Stimulated activated CD4-positive, alpha-beta T cell treated with anti-CD3 and anti-CD28 coated beads, TNF-alpha, amount 100 ng/mL, for 24 hours (primary cell): ENCODE measurements around the gene HMGN1.

Source experiments
- DNase-seq, 3 experiments: peaks; one replicate each; pipeline ENCODE4 v3.0.0-alpha.2; 2020; ENCODE audit warnings: low read depth in 3 of 3

HMGN1 gene

DNA sequence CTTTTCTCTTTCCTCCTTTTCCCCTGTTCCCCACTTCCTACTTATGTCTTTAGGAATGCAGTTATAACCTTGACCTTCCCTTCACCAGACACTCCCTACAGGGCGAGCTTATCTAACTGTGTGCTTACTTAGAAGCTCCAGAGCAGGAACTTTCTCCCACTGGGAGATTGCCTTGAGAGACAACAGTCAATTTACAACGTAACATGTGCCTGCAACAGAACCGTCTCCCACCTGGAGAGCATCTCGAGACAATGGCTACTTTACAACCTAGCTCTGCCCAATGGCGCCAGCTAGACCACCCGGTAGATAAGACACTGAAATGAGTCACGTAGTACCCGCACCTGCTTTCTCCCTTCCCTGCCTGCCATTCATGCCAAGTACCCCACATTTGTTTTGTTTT is 16.7 kb downstream of the HMGN1 start:
- no peak for DNase-seq

DNA sequence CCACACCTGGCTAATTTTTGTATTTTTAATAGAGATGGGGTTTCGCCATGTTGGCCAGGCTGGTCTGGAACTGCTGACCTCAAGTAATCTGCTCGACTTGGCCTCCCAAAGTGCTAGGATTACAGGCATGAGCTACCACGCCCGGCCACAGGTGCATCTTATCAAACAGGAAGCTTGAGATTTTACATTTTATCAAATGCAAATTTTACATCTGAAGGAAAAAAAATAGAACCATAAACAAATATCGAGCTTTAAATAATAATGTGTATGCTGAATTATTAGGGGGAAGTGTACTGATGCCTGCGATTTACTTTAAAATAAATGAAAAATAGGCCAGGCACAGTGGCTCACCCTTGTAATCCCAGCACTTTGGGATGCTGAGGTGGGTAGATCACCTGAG is 18.9 kb downstream of the HMGN1 start:
- DNase-seq: no peak

DNA sequence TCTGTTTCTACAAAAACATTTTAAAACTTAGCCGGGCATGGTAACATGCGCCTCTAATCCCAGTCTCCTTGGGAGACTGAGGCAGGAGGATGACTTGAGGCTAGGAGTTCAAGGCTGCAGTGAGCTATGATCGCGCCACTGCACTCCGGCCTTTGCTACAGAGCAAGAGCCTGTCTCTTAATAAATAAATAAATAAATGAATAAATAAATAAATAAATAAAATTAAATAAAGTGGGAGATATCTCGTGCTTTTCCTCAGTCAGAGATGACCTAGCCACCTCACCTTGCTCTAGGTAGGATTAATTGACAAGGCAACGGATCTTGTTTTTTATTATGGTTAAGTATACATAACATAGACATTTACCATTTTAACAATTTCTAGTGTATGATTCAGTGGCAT is 21.2 kb downstream of the HMGN1 start:
- no peak for DNase-seq

DNA sequence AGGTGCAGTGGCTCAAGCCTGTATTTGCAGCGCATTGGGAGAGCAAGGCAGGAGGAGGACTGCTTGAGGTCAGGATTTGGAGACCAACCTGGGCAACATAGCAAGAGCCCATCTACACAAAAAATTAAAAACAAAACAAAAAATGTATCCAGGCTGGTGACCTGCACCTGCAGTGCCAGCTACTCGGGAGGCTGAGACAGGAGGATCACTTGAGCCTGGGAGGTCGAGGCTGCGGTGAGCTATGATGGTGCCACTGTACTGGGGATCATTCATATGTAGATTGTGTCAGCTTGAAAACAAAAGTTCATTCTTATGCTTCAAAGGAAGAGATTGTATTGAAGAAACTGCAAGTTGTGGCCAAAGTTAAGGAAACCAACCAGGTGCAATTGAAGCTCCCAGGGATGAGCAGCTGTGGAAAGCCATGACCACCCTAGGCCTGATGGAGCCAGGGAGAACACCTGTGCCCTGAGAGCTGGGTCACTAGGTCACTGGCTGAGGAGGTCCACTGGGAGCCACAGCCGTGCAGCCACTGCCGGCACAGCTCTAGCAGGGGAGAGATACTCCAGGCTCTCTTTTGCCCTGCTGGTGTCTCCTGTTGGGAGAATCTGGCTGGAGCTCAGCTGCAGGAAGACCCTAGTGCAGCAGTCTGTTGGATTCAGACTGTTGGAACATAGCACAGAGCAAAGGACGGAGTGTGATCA is 22.1 kb downstream of the HMGN1 start:
- no peak for DNase-seq

DNA sequence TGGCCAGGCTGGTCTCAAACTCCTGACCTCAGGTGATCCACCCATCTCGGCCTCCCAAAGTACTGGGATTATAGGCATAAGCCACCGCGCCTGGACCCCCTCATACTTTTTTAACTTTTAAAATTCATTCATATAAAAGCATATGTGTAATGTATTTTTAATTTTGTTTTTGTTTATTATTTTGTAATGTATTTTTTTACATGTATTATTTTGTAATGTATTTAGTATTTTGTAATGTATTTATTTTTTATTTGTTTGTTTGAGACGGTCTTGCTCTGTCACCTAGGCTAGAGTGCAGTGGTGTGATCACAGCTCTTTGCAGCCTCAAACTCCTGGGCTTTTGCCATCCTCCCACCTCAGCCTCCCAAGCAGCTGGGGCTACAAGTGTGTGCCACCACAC is 23.4 kb downstream of the HMGN1 start:
- DNase-seq: no peak

DNA sequence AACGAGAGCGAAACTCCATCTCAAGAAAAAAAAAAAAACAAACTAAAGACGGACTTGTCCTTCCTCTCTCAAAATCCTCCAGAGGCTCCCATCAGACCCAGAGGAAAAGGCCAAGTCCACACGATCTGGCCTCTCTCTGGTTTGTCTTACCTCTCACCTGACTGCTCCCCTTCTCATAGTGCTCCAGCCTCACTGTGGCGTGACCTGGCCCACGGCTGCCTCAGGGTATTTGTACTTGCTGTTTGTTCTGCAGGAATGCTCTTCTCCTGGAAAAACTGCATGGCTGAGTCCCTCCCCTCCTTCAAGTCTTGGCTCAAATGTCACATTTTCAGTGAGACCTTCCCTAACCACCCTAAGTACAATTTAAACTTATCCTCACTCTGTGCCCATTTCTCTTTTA is 27.5 kb downstream of the HMGN1 start:
- no peak for DNase-seq

DNA sequence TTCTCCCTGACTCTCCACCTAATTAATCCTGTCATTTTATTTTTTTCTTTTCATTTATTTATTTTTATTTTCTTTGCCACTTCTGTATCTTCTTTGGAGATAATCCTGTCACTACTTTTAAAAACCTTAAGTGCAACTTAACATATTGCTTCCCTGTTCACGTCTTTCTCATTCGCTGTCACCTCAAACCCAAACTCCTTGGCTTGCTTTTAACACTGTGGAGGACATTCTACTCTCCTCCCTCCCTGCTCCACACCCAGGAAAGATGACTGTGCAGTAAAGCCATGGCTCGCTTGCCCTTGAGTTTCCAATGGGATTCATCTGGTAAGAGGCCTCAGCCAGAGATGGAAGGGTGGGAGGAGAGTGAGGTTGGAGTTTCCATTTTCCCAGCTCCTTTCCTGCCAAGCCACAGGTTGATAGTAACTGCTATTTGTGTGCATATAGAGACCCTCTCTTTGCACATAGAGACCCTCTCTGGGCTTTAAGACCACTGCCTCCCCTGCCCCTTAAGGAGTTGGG is 29.0 kb downstream of the HMGN1 start:
- DNase-seq: no peak

DNA sequence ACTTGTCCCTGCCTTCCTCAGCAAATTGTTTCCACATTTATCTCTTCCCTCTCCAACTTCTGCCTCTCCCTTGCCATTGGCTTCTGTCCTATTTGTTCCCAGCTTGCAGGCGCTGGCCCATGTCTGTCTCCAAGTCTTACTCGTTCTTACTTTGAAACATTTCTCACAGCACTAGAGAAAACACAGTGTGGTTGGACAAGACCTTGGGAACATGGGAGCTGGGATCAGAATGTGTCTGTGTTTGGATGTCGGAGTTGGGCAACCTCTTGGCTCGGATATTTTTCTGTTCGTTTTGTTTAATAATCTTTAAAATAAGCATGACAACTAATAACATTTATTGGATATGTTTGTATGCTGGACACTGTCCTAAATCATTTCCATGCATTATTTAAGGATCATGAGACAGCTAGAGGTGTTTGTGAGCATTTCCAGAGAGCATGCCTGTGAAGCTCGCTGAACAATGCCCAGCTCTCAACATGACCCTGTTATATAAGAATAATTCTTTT is 29.6 kb downstream of the HMGN1 start:
- no peak for DNase-seq

DNA sequence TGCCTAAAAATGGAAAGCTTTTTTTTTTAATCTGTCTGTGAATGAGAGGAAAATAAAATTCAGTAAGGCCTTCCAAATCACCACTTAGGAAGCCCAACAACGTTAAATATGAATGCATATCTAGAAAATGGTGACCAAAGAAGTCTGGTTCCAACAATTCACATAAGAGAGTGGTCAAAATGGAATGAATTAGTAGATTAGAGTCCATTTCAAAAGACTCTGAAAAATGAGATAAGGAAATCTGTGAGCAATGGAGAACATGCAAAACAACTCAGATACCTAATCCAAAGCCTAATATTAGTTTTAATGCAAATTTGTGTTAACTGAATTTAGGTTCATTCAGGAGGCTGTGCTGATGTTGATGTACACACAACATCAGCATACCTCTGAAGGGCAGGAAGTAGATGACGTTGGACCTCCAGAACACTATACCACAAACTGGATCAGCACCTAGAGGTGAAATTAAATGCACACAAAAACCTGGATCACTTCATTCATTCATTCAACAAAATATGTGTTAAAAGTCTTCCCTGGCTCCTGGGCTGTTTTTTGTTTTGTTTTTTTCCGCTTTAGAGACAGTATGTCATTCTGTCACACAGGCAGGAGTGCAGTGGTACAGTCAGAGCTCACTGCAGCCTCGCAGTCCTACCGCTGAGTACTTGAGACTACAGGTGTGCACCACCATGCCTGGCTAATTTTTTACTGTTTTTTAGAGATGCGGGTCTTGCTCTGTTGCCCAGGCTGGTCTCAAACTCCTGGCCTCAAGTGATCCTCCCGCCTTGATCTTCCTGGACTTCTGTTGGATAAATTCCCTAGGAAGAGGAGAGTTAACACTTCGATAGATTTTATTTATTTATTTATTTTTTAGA is 30.6 kb downstream of the HMGN1 start:
- DNase-seq: no peak

DNA sequence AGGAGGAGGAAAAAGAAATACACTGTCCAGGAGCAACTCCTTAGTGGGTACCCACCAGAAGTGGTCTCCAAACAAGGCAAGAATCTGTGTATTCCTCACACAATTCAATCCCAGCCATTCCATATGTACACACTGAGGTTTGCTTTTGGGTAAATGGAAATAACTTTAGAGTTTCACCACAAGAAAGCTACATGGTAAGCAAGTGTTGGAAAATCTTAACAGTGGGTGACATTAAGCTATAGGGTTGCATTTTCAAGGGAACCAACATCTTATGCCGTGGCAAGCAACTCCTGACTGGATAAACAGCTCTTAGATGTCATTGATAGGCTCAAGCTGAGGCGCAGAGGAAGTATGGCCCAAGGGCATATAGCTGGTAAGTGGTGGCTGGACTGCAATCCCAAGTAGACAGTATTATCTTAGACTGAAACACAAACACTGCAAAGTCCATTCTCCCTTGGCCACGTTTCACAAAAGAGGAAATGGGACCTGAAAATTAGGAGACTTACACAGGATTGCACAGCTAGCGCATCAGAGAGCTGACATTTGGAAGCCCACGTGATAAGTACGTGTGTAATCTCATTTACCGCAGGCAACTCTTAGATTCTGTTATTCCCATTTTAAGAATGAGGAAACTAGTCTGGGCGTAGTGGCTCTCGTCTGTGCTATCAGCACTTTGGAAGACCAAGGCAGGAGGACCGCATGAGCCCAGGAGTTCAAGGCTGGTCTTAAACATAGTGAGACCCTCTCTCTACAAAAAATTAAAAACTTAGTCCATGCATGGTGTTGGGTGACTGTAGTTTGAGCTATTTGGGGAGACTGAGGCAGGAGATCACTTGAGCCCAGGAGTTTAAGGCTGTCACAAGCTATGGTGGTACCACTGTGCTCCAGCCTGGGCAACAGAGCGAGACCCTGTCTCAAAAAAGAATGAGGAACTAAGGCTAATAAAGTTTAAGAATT is 31.5 kb downstream of the HMGN1 start:
- DNase-seq: no peak

DNA sequence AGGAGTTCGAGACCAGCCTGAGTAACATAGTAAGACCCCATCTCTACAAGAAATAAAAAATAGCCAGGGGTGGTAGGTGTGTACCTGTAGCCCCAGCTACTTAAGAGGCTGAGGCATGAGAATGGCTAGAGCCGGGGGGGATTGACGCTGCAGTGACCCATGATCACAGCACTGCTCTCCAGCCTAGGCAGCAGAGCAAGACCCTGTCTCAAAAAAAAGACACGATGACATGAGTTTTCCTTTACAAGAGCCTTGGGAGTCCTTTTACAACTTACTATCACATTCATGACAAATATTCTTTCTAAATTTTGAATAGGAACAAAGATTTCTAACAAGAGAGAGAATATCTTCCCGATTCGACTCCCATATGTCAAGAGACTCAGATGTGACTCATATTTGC is 32.2 kb downstream of the HMGN1 start:
- DNase-seq: no peak

DNA sequence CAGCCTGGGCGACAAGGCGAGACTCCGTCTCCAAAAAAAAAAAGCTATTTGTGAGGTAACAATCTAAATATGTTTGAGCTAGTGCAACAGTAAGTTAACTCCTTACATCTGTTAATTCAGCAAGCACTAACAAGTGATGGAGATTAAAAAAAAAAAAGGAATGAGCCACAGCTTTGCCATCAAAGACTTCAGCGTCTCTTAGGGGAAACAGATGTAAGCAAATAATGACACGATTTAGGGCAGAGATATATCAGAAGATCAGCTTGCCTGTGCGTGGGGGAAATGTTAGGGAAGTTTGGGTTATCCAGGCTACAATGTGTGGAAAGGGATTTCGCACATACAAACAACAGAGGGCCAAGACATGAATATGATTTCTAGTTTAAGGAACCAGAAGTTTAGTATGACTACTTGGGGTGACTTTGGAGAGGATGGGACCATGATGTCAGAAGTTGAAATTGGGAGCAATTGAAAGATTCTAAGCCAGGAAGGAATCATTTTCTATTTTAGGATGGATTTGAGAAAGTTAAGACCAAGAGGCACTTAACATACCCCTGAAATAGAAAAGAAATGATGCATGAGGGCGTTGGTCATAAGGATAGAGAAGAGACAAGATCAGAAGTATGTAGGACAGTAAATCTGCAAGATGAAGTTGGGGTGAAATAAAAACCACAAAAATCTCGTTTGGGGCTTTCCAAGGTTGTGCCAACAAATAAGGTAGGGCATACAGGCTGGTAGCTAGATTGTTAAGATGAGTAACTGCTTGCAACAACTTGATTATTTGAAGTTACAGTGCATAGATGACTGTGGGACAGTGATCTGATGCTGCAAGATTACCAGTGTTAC is 33.1 kb downstream of the HMGN1 start:
- no peak for DNase-seq

DNA sequence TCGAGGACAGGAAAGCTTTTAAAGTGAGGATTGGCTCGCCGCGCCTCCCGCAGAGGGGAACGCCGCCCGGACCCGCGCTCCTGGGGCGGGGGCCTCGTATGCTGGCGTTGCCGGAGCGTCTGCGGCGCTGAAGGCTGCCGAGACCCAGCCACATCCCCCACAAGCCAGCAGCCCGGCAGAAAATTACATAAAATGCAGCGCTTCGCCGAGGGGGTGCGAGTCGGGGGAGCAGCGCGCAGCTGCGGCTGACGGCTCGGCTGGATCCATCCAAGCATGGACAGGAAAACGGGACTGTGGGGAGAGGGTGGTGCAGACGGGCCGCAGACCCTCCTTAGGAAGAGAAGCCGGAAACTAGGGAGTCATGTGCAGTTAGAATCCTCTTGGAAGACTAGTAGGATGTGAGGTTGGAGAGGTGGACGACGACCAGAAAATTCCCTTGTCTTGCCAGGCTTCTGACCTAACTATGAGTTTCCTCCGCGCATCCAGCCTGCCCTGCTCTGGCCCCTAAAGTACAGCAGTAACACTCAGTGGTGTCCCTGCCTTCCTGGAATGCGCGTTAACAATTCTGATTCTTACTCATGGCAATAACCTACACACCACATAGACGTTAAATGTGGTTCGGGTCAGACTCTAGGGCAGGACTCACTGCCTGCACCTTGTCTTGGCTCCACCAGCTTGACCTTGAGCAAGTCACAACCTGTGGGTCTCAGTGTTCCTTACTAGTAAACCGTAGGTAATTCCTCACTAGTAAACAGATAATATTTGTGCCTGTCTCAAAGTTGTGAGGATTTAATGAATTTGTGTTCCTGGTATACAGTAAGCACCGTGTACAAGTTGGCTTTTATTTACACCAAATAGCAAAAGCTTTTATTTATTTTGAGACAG is 34.5 kb downstream of the HMGN1 start:
- peak in 2 of 3 experiments; percentile 6 to 38 for DNase-seq

DNA sequence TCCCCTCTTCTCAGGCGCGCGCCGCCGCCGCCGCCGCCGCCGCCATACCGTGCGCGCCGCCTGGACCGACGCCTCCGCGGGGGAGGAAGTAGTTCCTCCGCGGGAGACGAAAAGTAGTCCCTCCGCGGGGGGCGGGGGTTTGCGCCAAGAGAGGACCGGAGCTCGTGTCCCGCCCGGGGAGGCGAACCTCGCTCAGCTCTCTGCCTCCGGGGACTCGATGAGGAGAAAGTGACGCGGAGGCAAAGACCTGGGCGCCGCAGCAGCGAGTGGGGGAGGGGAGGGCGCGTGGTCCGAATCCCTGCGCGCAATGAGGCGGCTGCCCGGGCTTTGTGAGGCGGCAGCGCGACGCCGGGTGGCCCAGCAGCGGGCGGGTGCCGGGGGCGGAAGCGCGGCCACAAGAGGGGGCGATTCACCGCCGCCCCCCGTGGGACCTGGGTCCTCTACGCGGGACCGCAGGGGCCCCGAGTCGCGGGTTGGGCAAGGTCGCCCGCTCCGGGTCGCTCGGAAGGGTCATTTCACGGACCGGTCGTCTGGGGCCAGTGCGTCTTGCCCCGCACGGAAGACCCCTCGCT is 35.2 kb downstream of the HMGN1 start, which contains the start of gene BRWD1:
Gene BRWD1, minus strand, starts transcription at position 62 of the 572 bp plus-strand sequence. CDS start 141 bp downstream, outside the sequence.
- peak; percentile 62 to 71 (median 62) for DNase-seq

DNA sequence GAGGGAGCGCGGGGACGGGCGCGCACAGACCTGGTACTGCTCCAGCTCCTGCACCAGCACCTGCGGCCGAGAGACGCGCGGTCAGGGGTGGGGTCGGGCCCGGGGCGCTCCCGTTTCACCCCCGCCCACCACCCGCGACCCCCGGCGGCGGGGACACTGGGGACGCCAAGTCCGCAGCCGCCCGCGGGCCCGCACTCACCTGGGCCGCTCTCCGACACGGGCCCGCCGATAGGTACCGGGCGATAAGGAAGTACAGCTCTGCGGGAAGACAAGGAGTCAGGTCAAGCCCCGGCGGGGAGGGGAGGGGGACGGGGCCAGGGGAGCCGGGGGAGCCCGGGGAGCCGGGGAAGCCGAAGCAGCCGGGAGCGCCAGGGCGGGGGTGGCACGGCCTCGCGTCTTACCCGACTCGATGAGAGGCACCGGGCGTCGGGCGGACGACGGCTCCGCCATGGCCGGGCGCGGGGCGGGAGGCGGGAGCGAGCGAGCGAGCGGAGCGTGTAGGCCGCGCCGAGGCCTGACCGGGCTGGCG is 35.8 kb downstream of the HMGN1 start:
- DNase-seq: peak; percentile 4 to 31 (median 20)

DNA sequence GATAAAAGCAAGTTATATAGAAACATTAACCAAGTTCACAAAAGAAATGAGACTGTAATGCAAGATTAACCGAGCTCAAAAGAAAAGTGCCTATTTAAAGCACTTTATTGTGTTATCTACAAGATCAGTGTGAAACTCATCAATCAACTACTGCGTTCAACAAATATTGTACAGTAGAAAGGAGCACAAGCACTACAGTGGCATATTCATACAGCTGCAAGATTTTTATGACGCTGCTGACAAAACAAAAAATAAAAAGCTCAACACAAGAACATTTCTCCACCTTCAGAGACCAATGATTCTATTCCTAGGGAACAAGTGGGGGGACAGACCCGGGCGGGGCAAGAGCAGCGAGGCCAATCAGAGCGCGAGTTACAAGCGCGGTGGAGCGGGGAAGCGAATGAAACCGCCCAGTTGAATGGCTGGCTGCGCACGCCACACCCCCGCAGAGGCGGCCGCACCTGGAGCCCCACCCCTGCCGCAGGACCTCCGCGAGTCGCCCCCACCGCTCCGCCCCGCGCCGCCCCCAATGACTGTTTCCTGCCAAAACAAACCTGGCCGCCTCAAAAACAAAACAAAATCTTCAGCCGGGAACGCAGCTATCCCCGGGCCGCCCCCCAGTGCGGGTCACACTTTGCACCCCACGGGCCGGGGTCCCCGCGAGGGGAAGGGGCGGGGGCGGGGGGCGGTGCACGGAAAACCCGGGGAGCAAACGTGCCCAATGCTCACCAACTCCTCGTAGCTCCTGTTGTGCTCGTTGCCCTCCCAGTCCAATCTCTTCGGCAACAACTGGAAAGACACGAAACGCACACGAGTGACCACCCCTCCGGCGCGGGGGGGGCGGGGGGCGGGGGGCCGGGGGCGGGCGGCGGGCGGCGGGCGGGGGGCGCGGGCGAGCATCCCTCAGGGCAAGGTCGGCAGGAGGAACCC is 36.5 kb downstream of the HMGN1 start:
- DNase-seq: peak; percentile 88 to 93 (median 89)

DNA sequence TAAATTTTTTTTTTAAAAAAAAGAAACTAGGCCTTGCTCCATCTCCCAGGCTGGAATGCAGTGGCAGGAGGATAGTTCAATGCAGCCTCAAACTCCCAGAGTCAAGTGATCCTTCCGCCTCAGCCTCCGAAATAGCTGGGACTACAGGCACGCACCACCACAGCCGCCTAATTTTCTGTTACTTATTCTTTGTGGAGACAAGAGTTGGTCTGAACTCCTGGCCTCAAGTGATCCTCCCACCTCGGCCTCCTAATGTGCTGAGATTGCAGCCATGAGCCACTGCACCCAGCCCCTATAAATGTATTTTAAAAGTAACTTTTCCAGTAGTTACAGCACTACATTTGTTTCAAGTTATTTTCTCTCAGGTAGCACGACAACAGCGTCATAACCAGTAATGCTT is 37.7 kb downstream of the HMGN1 start:
- no peak for DNase-seq

DNA sequence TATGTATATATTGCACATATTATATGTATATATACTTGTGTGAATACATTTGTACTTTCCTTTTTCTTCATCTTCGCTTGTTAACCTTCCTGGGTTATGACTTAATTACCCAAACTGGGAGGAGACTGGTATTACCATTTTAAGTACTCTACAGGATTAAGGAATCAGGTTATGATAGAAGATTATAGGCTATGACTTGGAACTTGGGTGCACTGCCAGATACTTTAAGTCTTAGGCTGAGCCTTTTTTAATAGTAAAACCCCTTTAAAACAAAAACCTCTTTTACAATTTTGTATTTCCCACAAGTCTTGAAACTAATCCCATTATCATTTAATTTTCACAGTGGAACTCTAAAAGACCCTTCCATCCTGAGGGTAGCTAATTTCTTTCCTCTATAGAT is 41.4 kb downstream of the HMGN1 start:
- DNase-seq: no peak
